ENCODE results near the gene CST11.

Gene CST11

GRCh38 chr20:23407781-23408464 lies 44.8 kb downstream of the CST11 start:
- no peak overlapping the region for H3K4me3 ChIP-seq (ENCODE audit: low read depth, low read length)
- TF ChIP-seq CTCF (IDR thresholded peaks at IDR 0.05; ENCODE audit: low read depth, low read length, missing control alignments), result no peak
- no peak for DNase-seq (ENCODE audit: low read depth)

GRCh38 chr20:23406880-23407279 lies 45.8 kb downstream of the CST11 start:
- DNase-seq (ENCODE audit: low read depth), result no peak
- H3K4me3 ChIP-seq (ENCODE audit: low read depth, low read length), result no peak overlapping the region
- TF ChIP-seq CTCF (IDR thresholded peaks at IDR 0.05; ENCODE audit: low read depth, low read length, missing control alignments), result no peak

GRCh38 chr20:23404196-23404595 lies 48.5 kb downstream of the CST11 start:
- DNase-seq (ENCODE audit: low read depth), result no peak
- no peak for TF ChIP-seq CTCF (IDR thresholded peaks at IDR 0.05; ENCODE audit: low read depth, low read length, missing control alignments)
- H3K4me3 ChIP-seq (ENCODE audit: low read depth, low read length), result no peak overlapping the region

GRCh38 chr20:23403751-23404150 lies 48.9 kb downstream of the CST11 start:
- no peak for DNase-seq (ENCODE audit: low read depth)
- no peak overlapping the region for H3K4me3 ChIP-seq (ENCODE audit: low read depth, low read length)
- TF ChIP-seq CTCF (IDR thresholded peaks at IDR 0.05; ENCODE audit: low read depth, low read length, missing control alignments), result no peak

- DNase-seq (ENCODE audit: low read depth), result no peak
- no peak overlapping the region for H3K4me3 ChIP-seq (ENCODE audit: low read depth, low read length)
- no peak for TF ChIP-seq CTCF (IDR thresholded peaks at IDR 0.05; ENCODE audit: low read depth, low read length, missing control alignments)
Observed at GRCh38 chr20:23401051-23401450, 51.6 kb downstream of the CST11 start.

Measured in GM12864 (cell line).